HG03103 (cell line): ENCODE results near the gene DSN1.
A peak's percentile ranks its signal among the peaks of the same experiment; 100 is the strongest.

ENCODE experiments used
- ATAC-seq: cut with Tn5 transposase; IDR thresholded peaks from one replicate; pipeline ENCODE4 v1.9.1; 2021; ENCODE audit warnings: low read depth; ENCODE audit not compliant: unreplicated experiment

Gene DSN1

GRCh38 chr20:36761125-36761524 is 12.4 kb downstream of the DSN1 start:
- ATAC-seq, result no peak

GRCh38 chr20:36760647-36761046 is 12.9 kb downstream of the DSN1 start:
- ATAC-seq, result no peak

DNA sequence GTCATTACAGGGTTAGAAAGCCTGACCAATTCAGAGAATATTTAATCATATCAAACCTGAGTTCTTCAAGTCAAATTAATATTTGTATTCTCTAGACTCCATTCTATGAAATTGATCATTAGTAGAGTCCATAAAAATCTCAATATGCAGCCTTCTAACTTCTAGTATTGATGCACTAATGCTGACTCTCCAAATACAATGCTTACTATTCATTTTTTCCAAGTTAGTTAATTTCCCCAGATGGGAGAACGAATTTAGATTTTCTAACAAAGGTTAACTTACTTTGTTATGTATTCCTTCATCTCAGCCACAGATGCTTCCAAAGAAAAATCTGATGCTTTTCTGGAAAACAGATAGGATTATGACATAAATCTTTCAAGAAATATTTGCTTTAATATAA is 15.3 kb downstream of the DSN1 start:
- ATAC-seq, result no peak

DNA sequence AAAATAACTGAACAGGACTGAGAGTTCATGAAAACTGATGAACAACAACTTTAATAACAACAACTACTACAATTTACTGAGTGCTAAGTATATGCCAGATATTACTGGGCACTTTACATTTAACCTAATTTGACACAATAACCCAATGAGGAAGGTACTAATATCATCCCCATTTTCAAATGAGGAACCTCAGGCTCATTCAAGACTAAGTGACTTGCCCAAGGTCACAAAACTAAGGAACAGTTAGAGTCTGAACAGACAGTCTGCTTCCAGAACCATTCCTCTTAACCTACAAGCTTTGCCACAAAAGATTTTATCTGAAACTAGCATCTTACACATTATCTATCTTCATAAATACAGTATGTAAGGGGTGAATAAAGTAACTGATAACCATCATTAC is 17.1 kb downstream of the DSN1 start:
- ATAC-seq, result no peak

DNA sequence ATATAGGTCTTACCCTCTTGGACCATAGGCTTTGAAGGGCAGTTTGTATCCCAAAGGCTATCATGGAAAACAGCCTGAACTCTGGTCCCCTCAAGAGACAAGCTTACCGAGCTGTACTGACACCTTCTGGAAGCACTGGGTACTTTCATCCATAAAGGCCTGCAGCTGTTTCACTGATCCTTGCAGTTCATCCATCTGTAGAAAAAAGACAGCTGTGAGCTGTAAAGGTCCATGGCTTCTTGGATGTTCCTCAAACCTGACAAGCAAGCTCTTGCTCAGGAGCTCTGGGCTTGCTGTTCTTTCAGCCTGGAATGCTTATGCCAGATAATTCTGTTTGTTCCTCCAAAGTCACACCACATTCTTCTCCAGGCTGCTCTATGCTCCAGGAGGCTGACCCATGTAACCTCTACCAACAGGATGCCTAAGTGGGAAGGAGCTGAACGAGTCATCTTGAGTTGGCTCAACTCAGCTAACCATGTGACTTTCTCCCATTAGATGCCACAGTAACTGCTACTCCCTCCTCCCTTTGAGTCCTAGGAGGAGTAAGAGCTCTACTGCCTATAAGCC is 18.8 kb downstream of the DSN1 start:
- ATAC-seq, result no peak

DNA sequence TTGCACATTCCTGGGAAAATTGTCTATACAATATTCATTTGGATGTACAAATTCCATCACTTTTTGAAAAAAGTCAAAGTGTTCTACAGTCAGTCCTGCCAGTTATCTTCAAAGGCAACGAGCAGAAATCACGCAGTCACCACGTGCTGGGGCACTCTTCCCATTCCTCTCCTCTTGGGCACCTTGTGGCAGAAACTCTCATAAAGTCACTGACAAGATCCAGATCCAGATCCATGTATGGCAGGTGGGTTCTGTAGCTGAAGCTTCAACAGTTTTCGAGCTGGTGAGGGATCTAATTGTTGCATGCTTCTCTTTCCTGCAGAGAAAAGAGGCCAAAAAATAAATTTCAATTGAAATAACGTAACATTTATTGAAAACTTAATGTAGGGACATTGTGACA is 21.0 kb downstream of the DSN1 start:
- ATAC-seq, result no peak

- peak; percentile 81 for ATAC-seq
These were observed 27.5 kb downstream of the DSN1 start, which contains the start of gene NDRG3 for GRCh38 chr20:36745927-36746659. Gene NDRG3 (minus strand): TSS chr20:36746090. CDS start chr20:36721735, 24,355 bp downstream.

DNA sequence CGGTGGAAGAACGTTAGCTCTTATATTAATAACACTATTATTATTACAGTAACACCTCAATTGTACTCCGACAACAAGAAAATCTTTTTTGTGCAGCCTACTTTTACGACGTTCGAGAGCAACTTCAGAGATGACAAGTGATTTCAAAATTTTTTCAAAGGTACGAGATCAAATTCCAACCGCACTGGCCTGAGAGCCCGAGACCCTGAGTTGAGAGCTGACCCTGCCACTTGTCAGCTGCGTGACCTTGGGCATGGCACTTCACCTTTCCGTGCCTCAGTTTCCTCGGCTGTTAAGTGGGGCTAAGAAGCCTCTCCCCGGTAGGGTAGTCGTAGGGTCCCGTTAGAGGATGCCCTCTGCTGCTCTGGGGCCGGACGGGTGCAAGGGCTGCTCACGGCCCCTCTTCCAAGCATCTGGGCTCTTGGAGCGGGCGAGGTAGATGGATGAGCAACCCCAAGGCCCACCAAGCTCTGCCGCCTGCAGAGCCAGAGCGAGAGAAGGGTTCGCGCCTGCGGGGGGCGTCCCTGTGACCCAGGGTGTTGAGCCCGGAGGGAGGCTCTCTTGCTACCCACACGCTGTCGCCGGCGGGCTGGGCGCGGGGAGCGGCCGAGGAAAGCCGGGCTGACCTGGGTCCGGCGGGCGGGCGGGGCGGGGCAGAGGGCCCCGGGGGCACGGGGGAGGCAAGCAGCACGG is 28.2 kb downstream of the DSN1 start:
- ATAC-seq, result peak; percentile 16

GRCh38 chr20:36744764-36745191 is 28.8 kb downstream of the DSN1 start:
- ATAC-seq, result no peak

DNA sequence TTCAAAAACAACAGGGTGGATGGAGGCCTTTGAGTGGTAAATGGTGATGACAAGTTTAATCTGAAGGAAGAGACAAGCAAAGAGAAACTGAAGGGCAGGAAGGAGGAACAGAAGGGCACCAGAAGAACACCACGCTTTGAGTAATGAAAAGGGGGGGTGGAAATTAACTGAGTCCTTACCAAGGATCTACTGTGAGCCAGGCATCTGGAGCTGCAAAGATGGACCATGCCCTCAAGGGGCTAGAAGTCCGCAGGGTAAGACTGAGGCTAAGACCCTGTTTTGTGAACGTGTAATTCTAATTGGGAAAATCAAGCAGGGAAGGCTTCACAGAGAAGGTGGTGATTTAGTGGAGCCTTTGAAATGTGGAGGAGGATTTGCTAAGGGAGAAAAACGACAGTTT is 29.3 kb downstream of the DSN1 start:
- ATAC-seq, result no peak

DNA sequence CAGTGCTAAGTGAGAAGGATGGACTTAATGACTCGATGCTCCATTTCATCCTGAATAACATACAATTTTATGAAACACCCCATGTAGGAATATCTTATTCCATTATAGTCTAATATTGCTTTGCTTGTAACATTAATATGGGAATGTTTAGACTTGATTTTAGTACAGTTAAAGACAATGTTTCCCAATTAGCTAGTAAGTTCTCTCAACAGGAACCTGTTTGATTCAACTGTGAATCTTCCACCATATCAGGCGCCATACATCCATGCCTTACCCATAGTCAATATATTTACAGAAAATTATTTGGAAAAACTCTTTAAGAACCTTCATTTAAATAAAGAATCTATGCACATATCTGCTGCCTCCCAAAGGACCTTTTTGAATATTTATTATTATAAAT is 31.0 kb downstream of the DSN1 start:
- no peak for ATAC-seq

- ATAC-seq, result no peak
These were observed 32.5 kb downstream of the DSN1 start for GRCh38 chr20:36741072-36741471.

- ATAC-seq, result no peak
These were observed 36.4 kb downstream of the DSN1 start for GRCh38 chr20:36737183-36737499.

DNA sequence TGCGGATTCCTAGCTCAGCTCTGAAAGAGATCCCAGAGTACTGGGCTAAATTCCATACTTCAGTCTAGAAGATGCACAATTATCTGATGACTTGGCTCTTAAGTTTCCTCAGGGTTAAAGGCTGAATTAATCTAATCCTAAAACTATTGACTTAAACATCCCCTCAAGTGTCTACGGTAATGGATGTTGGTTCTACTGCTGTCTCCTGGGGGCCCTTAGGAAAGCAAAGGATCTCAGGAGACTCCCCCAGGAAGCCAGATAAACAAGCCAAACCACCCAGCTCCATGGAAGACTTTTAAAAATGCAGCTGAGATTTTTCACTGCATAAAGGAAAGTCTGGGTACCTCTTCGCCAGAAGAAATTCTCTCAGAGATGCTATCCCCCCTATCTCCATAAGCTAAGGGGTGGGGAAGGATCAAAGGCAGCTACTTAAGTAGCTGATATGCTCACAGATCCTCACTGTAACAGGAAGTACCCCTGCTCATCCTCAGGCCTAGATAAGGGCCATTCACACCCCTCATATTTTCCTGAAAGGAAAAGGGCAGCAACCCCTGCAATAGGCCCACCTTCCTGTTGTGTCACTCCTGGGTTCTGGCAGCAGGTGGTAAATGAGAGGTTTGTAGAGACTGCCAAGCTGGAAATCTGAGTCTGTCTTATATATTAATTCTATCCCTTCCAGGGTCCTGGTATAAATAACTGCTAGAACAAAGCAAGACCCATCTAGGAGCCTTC is 36.9 kb downstream of the DSN1 start:
- ATAC-seq, result no peak

- ATAC-seq, result no peak
These were observed 41.1 kb downstream of the DSN1 start for GRCh38 chr20:36732456-36732855.

DNA sequence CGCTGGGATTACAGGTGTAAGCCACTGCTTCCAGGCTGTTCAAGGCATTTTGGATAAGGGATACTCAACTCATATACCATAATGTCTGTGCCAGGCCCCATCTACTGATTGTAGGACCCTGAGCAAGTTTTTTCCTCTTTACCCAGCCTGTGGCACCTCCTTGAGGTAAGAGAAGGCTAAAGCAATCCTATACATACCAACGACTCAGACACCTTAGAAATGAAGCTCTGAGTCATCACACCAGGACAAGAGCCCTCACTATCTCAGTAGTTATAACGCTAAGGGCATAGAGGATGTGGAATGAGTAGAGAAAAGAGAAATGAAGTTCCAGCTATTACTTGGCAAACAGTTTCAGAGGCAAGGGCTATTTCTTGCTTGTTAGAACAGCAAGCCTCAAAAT is 44.6 kb downstream of the DSN1 start:
- no peak for ATAC-seq

DNA sequence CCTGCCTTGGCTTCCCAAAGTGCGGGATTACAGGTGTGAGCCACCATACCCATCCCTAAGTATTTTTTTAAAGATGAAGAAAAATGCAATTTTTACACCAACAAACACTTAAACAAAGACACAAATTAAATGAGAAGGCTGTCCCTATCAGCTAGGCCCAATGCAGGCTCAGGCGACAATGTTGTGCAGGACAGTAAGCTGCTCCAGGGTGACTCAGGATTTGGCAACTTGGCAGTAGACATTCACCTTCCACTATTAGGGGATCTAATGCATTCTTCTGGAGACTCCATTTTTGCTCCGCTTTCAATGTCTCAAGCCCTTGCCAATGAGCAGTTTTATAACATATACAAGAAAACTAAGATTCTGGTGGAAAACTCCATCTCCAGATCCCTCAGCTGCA is 47.4 kb downstream of the DSN1 start:
- no peak for ATAC-seq

GRCh38 chr20:36720510-36720909 is 53.1 kb downstream of the DSN1 start:
- ATAC-seq, result no peak

DNA sequence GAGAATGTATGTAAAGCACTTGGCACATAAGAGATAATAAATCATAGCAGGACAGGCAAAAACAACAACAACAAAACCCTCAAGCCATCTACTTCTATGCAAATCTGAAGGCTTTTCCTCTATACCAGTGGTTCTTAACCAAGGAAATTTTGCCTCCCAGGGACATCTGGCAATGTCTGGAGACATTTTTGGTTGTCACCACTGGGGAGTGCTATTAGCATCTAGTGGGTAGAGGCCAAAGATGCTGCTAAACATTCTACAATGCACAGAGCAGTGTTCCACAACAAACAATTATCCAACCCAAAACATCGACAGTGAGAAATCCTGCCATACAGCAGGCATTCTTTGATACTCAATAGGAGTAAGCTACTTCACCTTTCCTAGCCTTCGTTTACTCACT is 55.9 kb downstream of the DSN1 start:
- ATAC-seq, result no peak

GRCh38 chr20:36717021-36717420 is 56.5 kb downstream of the DSN1 start:
- no peak for ATAC-seq

- no peak for ATAC-seq
These were observed 60.8 kb downstream of the DSN1 start for GRCh38 chr20:36712775-36713174.
